ENCODE measurements around the gene GRWD1.

The GRWD1 gene

DNA sequence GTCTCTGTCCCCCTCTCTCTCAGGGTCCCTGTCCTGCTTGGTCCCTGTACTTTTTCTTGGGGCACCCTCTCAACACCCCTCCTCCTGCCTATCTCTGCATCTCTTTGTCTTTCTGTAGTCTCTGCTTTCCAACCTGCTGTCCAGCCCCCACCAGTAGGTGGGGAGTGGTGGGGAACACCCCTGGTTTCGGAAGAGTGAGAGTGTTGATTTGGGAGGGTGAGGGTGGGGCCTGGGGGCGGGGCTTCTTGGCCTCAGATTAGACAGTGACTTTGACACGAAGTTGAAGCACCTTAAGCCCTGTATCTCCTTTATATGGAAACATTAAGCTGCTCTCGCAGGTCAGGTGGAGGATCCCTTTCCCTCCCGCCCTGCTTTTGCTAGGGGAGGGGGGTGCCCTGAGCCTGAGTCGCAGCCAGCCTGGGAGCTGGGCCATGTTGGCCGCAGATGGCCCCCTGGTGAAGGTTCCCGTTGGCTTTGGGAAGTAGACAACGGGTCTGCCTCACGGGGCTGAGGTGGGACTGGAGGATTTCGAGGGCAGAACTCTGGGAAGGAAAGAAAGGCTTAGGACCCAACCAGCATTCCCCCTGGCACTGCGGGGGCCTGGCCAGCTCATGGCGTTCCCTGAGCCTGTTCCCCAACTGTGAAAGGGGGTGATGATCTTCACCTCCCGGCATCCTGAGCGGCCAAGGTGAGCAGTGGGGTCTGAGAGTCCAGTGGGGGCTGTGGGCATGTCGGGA lies 9.6 kb downstream of the GRWD1 start, which contains the start of gene KCNJ14:
Gene KCNJ14, plus strand, starts transcription at position 404 of the 737 bp plus-strand sequence. CDS start 6,151 bp downstream, outside the sequence.
- no peak for TF ChIP-seq TOX (CRISPR knock-in tag; IDR thresholded peaks at IDR 0.05; ENCODE audit: borderline replicate concordance)
- TF ChIP-seq ZNF8 (CRISPR knock-in tag; IDR thresholded peaks at IDR 0.05), result no peak
- TF ChIP-seq ARNTL (CRISPR knock-in tag; IDR thresholded peaks at IDR 0.05; ENCODE audit: borderline replicate concordance, low read depth), result no peak
- no peak for TF ChIP-seq ZFP30 (CRISPR knock-in tag; IDR thresholded peaks at IDR 0.05)
- no peak for TF ChIP-seq OSR1 (CRISPR knock-in tag; IDR thresholded peaks at IDR 0.05)
- no peak for TF ChIP-seq SNAI2 (CRISPR knock-in tag; IDR thresholded peaks at IDR 0.05)
- TF ChIP-seq ZC3H10 (CRISPR knock-in tag; IDR thresholded peaks at IDR 0.05), result no peak
- TF ChIP-seq, protein P1, sequence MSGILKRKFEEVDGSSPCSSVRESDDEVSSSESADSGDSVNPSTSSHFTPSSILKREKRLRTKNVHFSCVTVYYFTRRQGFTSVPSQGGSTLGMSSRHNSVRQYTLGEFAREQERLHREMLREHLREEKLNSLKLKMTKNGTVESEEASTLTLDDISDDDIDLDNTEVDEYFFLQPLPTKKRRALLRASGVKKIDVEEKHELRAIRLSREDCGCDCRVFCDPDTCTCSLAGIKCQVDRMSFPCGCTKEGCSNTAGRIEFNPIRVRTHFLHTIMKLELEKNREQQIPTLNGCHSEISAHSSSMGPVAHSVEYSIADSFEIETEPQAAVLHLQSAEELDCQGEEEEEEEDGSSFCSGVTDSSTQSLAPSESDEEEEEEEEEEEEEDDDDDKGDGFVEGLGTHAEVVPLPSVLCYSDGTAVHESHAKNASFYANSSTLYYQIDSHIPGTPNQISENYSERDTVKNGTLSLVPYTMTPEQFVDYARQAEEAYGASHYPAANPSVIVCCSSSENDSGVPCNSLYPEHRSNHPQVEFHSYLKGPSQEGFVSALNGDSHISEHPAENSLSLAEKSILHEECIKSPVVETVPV (CRISPR knock-in tag; IDR thresholded peaks at IDR 0.05), result no peak
- TF ChIP-seq PPARA (CRISPR knock-in tag; IDR thresholded peaks at IDR 0.05; ENCODE audit: borderline replicate concordance), result no peak
- TF ChIP-seq GLIS3 (CRISPR knock-in tag; IDR thresholded peaks at IDR 0.05), result no peak
- no peak for TF ChIP-seq TCF4 (CRISPR knock-in tag; IDR thresholded peaks at IDR 0.05; ENCODE audit: borderline replicate concordance)
- TF ChIP-seq, protein P2, sequence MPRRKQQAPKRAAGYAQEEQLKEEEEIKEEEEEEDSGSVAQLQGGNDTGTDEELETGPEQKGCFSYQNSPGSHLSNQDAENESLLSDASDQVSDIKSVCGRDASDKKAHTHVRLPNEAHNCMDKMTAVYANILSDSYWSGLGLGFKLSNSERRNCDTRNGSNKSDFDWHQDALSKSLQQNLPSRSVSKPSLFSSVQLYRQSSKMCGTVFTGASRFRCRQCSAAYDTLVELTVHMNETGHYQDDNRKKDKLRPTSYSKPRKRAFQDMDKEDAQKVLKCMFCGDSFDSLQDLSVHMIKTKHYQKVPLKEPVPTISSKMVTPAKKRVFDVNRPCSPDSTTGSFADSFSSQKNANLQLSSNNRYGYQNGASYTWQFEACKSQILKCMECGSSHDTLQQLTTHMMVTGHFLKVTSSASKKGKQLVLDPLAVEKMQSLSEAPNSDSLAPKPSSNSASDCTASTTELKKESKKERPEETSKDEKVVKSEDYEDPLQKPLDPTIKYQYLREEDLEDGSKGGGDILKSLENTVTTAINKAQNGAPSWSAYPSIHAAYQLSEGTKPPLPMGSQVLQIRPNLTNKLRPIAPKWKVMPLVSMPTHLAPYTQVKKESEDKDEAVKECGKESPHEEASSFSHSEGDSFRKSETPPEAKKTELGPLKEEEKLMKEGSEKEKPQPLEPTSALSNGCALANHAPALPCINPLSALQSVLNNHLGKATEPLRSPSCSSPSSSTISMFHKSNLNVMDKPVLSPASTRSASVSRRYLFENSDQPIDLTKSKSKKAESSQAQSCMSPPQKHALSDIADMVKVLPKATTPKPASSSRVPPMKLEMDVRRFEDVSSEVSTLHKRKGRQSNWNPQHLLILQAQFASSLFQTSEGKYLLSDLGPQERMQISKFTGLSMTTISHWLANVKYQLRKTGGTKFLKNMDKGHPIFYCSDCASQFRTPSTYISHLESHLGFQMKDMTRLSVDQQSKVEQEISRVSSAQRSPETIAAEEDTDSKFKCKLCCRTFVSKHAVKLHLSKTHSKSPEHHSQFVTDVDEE (CRISPR knock-in tag; IDR thresholded peaks at IDR 0.05), result no peak
- TF ChIP-seq ISL1 (CRISPR knock-in tag; IDR thresholded peaks at IDR 0.05), result no peak
- TF ChIP-seq, protein P3, sequence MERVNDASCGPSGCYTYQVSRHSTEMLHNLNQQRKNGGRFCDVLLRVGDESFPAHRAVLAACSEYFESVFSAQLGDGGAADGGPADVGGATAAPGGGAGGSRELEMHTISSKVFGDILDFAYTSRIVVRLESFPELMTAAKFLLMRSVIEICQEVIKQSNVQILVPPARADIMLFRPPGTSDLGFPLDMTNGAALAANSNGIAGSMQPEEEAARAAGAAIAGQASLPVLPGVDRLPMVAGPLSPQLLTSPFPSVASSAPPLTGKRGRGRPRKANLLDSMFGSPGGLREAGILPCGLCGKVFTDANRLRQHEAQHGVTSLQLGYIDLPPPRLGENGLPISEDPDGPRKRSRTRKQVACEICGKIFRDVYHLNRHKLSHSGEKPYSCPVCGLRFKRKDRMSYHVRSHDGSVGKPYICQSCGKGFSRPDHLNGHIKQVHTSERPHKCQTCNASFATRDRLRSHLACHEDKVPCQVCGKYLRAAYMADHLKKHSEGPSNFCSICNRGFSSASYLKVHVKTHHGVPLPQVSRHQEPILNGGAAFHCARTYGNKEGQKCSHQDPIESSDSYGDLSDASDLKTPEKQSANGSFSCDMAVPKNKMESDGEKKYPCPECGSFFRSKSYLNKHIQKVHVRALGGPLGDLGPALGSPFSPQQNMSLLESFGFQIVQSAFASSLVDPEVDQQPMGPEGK (CRISPR knock-in tag; IDR thresholded peaks at IDR 0.05; ENCODE audit: borderline replicate concordance), result no peak
- no peak for TF ChIP-seq CSDC2 (CRISPR knock-in tag; IDR thresholded peaks at IDR 0.05)
- TF ChIP-seq, protein P4, sequence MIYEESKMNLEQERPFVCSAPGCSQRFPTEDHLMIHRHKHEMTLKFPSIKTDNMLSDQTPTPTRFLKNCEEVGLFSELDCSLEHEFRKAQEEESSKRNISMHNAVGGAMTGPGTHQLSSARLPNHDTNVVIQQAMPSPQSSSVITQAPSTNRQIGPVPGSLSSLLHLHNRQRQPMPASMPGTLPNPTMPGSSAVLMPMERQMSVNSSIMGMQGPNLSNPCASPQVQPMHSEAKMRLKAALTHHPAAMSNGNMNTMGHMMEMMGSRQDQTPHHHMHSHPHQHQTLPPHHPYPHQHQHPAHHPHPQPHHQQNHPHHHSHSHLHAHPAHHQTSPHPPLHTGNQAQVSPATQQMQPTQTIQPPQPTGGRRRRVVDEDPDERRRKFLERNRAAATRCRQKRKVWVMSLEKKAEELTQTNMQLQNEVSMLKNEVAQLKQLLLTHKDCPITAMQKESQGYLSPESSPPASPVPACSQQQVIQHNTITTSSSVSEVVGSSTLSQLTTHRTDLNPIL (CRISPR knock-in tag; IDR thresholded peaks at IDR 0.05; ENCODE audit: low read depth), result no peak
- TF ChIP-seq ESRRG (CRISPR knock-in tag; IDR thresholded peaks at IDR 0.05), result no peak
- TF ChIP-seq ZFP3 (CRISPR knock-in tag; IDR thresholded peaks at IDR 0.05), result no peak
- no peak for TF ChIP-seq RARB (CRISPR knock-in tag; IDR thresholded peaks at IDR 0.05)
- TF ChIP-seq, protein P5, sequence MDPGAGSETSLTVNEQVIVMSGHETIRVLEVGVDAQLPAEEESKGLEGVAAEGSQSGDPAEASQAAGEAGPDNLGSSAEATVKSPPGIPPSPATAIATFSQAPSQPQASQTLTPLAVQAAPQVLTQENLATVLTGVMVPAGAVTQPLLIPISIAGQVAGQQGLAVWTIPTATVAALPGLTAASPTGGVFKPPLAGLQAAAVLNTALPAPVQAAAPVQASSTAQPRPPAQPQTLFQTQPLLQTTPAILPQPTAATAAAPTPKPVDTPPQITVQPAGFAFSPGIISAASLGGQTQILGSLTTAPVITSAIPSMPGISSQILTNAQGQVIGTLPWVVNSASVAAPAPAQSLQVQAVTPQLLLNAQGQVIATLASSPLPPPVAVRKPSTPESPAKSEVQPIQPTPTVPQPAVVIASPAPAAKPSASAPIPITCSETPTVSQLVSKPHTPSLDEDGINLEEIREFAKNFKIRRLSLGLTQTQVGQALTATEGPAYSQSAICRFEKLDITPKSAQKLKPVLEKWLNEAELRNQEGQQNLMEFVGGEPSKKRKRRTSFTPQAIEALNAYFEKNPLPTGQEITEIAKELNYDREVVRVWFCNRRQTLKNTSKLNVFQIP (CRISPR knock-in tag; IDR thresholded peaks at IDR 0.05; ENCODE audit: borderline replicate concordance, low read depth), result no peak
- no peak for ATAC-seq

DNA sequence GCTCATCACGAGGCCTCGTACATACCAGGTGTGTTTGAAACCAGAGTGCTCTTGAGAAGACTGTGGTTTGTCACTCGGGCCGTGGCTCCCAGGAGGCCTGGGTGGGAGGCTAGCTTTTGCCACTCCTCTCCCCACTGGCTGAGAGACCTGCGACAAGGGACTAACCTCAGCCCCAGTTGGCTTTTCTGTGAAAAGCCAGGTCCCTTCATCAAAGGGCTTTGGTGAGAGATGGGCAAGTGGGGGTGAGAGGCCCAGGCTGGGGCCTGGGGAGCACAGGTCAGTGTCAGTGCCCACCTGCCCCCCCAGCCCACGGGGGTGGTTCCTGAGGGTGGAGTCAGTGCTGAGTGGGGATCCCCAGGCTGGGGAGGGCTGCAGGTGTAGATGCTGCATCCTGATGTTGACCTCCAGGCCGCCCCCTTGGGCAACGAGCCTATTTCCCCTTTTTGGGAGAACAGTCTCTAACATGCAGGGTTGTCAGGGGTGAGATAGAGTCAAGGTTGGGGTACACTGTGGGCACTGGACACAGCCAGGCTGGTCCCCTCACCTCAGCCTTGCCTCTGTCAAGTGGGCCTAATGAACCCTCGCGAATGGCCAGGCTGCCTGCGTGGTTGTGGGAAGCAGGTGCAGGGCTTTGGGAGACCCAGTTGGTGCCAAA lies 10.3 kb downstream of the GRWD1 start:
- TF ChIP-seq ISL1 (CRISPR knock-in tag; IDR thresholded peaks at IDR 0.05) (no peak), GLIS3 (CRISPR knock-in tag; IDR thresholded peaks at IDR 0.05) (no peak), OSR1 (CRISPR knock-in tag; IDR thresholded peaks at IDR 0.05) (no peak), ZNF70 (CRISPR knock-in tag; IDR thresholded peaks at IDR 0.05) (no peak), ZNF8 (CRISPR knock-in tag; IDR thresholded peaks at IDR 0.05) (no peak), ARNTL (CRISPR knock-in tag; IDR thresholded peaks at IDR 0.05; ENCODE audit: borderline replicate concordance, low read depth) (no peak)
- TF ChIP-seq, protein P3 (CRISPR knock-in tag; IDR thresholded peaks at IDR 0.05; ENCODE audit: borderline replicate concordance), result no peak
- TF ChIP-seq, protein P1 (CRISPR knock-in tag; IDR thresholded peaks at IDR 0.05), result no peak
- TF ChIP-seq, protein P4 (CRISPR knock-in tag; IDR thresholded peaks at IDR 0.05; ENCODE audit: low read depth), result no peak
- no peak for ATAC-seq

All from SK-N-SH treated with all-trans-retinoic acid at 6 μM for 48 hours (cell line).